ENCODE results near the gene MYBPHL. TPM values are rescaled to one million over a fixed set of nuclear protein-coding genes. Genes with fewer than 3 reads are reported as not detected.

MYBPHL gene
- total RNA-seq, 4 donors from 2014 or later: not detected

DNA sequence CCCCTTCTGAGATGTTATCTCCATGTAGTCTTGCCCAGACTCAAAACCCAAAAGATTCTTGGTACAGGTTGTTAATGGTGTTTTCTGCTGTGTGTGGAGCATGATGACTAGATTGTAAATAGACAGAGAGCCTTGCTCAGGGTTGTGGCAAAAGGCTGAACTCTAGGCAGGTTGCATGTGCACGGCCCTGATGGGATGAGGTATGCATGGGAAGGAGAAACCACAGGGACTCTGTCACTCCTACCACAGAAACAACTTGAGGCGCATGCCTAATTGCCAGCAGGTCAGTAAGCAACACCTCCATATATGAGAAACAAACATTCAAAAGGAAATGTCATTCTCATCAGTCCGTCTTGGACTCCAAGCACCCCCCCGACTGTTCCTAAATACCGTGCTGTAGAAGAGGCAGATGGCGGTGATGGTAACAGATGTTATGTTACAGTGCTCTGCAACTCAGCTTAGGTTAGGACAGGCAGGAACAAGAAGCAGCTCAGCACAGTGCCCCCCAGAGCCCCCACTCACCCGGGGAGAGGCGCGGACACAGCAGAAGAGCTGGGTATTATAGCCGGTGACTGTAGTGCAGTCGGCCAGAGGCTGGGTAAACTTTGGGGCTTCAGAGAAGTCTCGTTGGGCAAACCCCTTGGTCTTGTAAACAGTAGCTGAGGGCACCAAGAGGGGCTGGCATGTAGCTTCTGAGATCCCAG, 10.9 kb downstream of the MYBPHL start:
- Histone ChIP-seq H3K27ac (replicated peaks in 1 of 4) (no peak overlapping the region), H3K27me3 (no peaks in the 10 kb centered on the region), H3K4me3 (no peak overlapping the region), H3K36me3 (no peaks in the 10 kb centered on the region), H3K9me3 (no peaks in the 10 kb centered on the region), H3K4me1 (peaks cover 23 to 30% (median 27%) of the 10 kb centered on the region in 4 donors)
- WGBS: 76% methylated on average over 11 of the region's 12 CpGs
- TF ChIP-seq EP300 (IDR thresholded peaks at IDR 0.05) (no peak), POLR2AphosphoS5 (IDR thresholded peaks at IDR 0.05) (no peak), POLR2A (IDR thresholded peaks at IDR 0.05; ENCODE audit: low read depth) (no peak)
- TF ChIP-seq, protein P1, sequence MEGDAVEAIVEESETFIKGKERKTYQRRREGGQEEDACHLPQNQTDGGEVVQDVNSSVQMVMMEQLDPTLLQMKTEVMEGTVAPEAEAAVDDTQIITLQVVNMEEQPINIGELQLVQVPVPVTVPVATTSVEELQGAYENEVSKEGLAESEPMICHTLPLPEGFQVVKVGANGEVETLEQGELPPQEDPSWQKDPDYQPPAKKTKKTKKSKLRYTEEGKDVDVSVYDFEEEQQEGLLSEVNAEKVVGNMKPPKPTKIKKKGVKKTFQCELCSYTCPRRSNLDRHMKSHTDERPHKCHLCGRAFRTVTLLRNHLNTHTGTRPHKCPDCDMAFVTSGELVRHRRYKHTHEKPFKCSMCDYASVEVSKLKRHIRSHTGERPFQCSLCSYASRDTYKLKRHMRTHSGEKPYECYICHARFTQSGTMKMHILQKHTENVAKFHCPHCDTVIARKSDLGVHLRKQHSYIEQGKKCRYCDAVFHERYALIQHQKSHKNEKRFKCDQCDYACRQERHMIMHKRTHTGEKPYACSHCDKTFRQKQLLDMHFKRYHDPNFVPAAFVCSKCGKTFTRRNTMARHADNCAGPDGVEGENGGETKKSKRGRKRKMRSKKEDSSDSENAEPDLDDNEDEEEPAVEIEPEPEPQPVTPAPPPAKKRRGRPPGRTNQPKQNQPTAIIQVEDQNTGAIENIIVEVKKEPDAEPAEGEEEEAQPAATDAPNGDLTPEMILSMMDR (IDR thresholded peaks at IDR 0.05): no peak
- intact Hi-C loops (cut with DNase I): no loop called here
- no peak for DNase-seq (ENCODE audit: extremely low spot score)

GRCh38 chr1:109294481-109294880, 12.3 kb downstream of the MYBPHL start:
- DNase-seq (ENCODE audit: extremely low spot score): no peak
- intact Hi-C loops (cut with DNase I): no loop called here
- Histone ChIP-seq H3K9me3 (no peaks in the 10 kb centered on the region), H3K27me3 (no peaks in the 10 kb centered on the region), H3K4me1 (peaks cover 15 to 18% (median 17%) of the 10 kb centered on the region in 4 donors), H3K27ac (replicated peaks in 1 of 4) (no peak overlapping the region), H3K36me3 (no peaks in the 10 kb centered on the region), H3K4me3 (no peak overlapping the region)
- 66% methylated on average over 4 of the region's 4 CpGs for WGBS
- TF ChIP-seq EP300 (IDR thresholded peaks at IDR 0.05) (no peak), POLR2A (IDR thresholded peaks at IDR 0.05; ENCODE audit: low read depth) (no peak), POLR2AphosphoS5 (IDR thresholded peaks at IDR 0.05) (no peak)
- TF ChIP-seq, protein P1 (IDR thresholded peaks at IDR 0.05): no peak

- no peaks in the 10 kb centered on the region for H3K36me3 ChIP-seq
- no peak overlapping the region for H3K27ac ChIP-seq (replicated peaks in 1 of 4)
- peaks cover under 1 to 4% (median 2%) of the 10 kb centered on the region in 4 donors for H3K4me1 ChIP-seq
- no peaks in the 10 kb centered on the region for H3K9me3 ChIP-seq
- intact Hi-C loops (cut with DNase I): no loop called here
- no peaks in the 10 kb centered on the region for H3K27me3 ChIP-seq
- no peak for DNase-seq (ENCODE audit: extremely low spot score)
- TF ChIP-seq, protein P1 (IDR thresholded peaks at IDR 0.05): no peak
- TF ChIP-seq EP300 (IDR thresholded peaks at IDR 0.05) (no peak), POLR2AphosphoS5 (IDR thresholded peaks at IDR 0.05) (no peak), POLR2A (IDR thresholded peaks at IDR 0.05; ENCODE audit: low read depth) (no peak)
- H3K4me3 ChIP-seq: no peak overlapping the region
- WGBS: 90% methylated on average over 2 of the region's 2 CpGs
Observed at GRCh38 chr1:109293026-109293425, 13.8 kb downstream of the MYBPHL start.

DNA sequence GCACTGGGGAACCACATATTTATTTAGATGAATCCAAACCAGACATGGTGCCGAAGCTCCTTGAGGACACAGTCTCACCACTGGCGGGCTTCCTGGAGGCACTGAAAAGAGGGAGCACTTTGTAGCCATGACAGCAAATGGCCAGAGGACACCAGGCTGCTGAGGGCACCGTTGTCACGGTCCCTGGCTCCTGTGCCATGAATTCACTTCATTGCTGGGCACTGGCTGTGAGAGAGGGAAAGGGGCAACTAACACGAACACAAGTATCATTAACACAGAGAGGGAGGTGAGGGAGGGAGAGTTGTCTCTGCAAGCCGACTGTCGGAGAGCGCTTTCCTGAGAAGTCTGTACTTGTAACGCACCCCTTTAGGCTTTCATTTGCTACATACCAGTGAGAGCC, 14.4 kb downstream of the MYBPHL start:
- TF ChIP-seq, protein P1 (IDR thresholded peaks at IDR 0.05): no peak
- no peak for TF ChIP-seq POLR2AphosphoS5 (IDR thresholded peaks at IDR 0.05)
- TF ChIP-seq EP300 (IDR thresholded peaks at IDR 0.05): no peak
- no peak for TF ChIP-seq POLR2A (IDR thresholded peaks at IDR 0.05; ENCODE audit: low read depth)
- no peak overlapping the region for H3K27ac ChIP-seq (replicated peaks in 1 of 4)
- 86% methylated on average over 9 of the region's 9 CpGs for WGBS
- DNase-seq (ENCODE audit: extremely low spot score): no peak
- intact Hi-C loops (cut with DNase I): no loop called here
- H3K9me3 ChIP-seq: no peaks in the 10 kb centered on the region
- H3K36me3 ChIP-seq: no peaks in the 10 kb centered on the region
- H3K4me3 ChIP-seq: no peak overlapping the region
- no peaks in the 10 kb centered on the region for H3K27me3 ChIP-seq
- no peaks in the 10 kb centered on the region for H3K4me1 ChIP-seq

- intact Hi-C loops (cut with DNase I): no loop called here
- no peak overlapping the region for H3K27ac ChIP-seq (replicated peaks in 1 of 4)
- H3K27me3 ChIP-seq: no peaks in the 10 kb centered on the region
- H3K4me3 ChIP-seq: no peak overlapping the region
- no peaks in the 10 kb centered on the region for H3K36me3 ChIP-seq
- TF ChIP-seq POLR2AphosphoS5 (IDR thresholded peaks at IDR 0.05) (no peak), POLR2A (IDR thresholded peaks at IDR 0.05; ENCODE audit: low read depth) (no peak), EP300 (IDR thresholded peaks at IDR 0.05) (no peak)
- TF ChIP-seq, protein P1 (IDR thresholded peaks at IDR 0.05): no peak
- H3K9me3 ChIP-seq: no peaks in the 10 kb centered on the region
- WGBS: 72% methylated on average over 6 of the region's 6 CpGs
- DNase-seq (ENCODE audit: extremely low spot score): no peak
- H3K4me1 ChIP-seq: no peaks in the 10 kb centered on the region
Observed at GRCh38 chr1:109290998-109291397, 15.8 kb downstream of the MYBPHL start.
